Spleen (tissue), 7 donors: ENCODE results near the gene AFDN.

Experiments
- CTCF ChIP-seq, 11 experiments: fragments of 200-600 bp in 7 of 11; fragments of 450-650 bp in 4 of 11; sonication (generic) in 4 of 11; IDR thresholded peaks in 8 of 11; conservative IDR thresholded peaks in 3 of 11; 1 replicate in 7 of 11; 2 replicates in 4 of 11; pipeline versions ENCODE4 v1.4.0 to v1.8.0; 2016 to 2021; ENCODE audit warnings: antibody characterized with exemption in 11 of 11, inconsistent platforms in 4 of 11, mild to moderate bottlenecking in 1 of 11
- POLR2A ChIP-seq, 3 donors: fragments of 450-650 bp; IDR thresholded peaks; one replicate each; pipeline ENCODE4 v1.5.1; 2017; ENCODE audit warnings: antibody characterized with exemption in 3 of 3, mild to moderate bottlenecking in 1 of 3
- POLR2AphosphoS5 ChIP-seq, 3 donors: sonication (generic); formaldehyde crosslinking; IDR thresholded peaks; one replicate each; pipeline ENCODE4 v1.5.1; 2017; ENCODE audit warnings: antibody characterized with exemption in 3 of 3
- donor health status: DM: no; HTN: no; CAD: no; lungs with moderate emphysema.
- donor health status: DM: no; HTN: no; CAD: no.
- donor health status: DM: no; HTN: no; CAD: no.

GRCh38 chr6:167800549-167800948, 26.2 kb upstream of the AFDN start:
- no peak for TF ChIP-seq CTCF (IDR thresholded peaks at IDR 0.05 in 8 of 11, conservative IDR thresholded peaks at IDR 0.05 in 3 of 11)
- TF ChIP-seq POLR2AphosphoS5 (IDR thresholded peaks at IDR 0.05) = no peak
- TF ChIP-seq POLR2A (IDR thresholded peaks at IDR 0.05) = no peak
